M059J (cell line): ENCODE data around the gene MKRN2OS. TPM values are rescaled to one million over a fixed set of nuclear protein-coding genes. Genes with fewer than 3 reads are reported as not detected.
A peak's percentile ranks its signal among the peaks of the same experiment; 100 is the strongest.

Experiments used
- DNase-seq: peaks from one replicate; pipeline ENCODE4 v3.0.0-alpha.2; 2012; ENCODE audit warnings: low read depth
- total RNA-seq: library from RNA; depleted of rRNA; stranded (reverse); fragments of >200 nt; shearing (Covaris generic); gene quantifications from 2 replicates; pipeline ENCODE4 v1.2.3, GENCODE V29; 2014; rRNA removed

The MKRN2OS gene, protein sequence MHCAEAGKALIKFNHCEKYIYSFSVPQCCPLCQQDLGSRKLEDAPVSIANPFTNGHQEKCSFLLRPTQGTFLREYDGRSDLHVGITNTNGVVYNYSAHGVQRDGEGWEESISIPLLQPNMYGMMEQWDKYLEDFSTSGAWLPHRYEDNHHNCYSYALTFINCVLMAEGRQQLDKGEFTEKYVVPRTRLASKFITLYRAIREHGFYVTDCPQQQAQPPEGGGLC
- not detected in 2 replicates for total RNA-seq

GRCh38 chr3:12545473-12545791 is at the start of gene MKRN2OS:
Gene MKRN2OS, minus strand, starts transcription at chr3:12545499. Its CDS starts 35 bp downstream, at chr3:12545464.
- peak; percentile 18 for DNase-seq

DNA sequence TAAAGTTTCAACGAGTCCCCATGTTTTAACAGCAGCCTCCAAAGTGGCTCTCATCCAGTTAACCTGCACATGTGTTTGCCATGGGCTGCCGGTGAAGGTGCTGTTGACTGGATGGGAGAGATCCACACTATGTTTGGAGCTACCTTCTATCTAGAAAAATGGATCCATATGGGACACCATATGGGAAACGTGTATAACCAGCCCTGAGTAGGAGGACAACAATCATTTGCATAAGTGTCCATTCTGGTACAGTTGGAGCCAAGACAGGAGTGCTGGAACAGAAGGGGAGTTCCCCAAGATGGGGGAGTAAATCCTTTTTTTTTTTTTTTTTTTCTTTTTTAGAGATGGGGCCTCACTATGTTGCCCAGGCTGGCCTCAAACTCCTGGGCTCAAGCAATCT is 48.2 kb upstream of the MKRN2OS start:
- no peak for DNase-seq

GRCh38 chr3:12591997-12592715 is 46.9 kb upstream of the MKRN2OS start:
- DNase-seq: no peak

GRCh38 chr3:12591456-12591855 is 46.2 kb upstream of the MKRN2OS start:
- DNase-seq: no peak

DNA sequence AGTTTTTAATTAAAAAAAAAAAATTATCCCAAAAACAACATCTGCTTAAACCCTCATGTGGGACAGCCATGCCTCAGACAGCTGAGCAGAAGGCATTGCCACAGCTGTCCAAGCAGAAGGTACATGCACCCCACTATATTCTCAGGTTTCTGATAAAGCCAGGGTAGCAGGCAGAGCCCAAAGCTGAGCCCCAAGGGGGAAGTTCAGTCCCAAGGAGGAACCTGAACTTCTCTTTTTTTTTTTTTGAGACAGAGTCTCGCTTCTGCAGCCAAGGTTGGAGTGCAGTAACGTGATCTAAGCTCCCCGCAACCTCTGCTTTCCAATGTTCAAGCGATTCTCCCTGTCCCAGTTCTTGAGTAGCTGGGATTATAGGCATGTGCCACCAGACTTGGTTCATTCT is 44.8 kb upstream of the MKRN2OS start:
- DNase-seq: no peak

- peak; percentile 12 for DNase-seq
Observed at GRCh38 chr3:12588039-12589009, 43.0 kb upstream of the MKRN2OS start.

- DNase-seq: no peak
Observed at GRCh38 chr3:12586403-12586802, 41.1 kb upstream of the MKRN2OS start.

DNA sequence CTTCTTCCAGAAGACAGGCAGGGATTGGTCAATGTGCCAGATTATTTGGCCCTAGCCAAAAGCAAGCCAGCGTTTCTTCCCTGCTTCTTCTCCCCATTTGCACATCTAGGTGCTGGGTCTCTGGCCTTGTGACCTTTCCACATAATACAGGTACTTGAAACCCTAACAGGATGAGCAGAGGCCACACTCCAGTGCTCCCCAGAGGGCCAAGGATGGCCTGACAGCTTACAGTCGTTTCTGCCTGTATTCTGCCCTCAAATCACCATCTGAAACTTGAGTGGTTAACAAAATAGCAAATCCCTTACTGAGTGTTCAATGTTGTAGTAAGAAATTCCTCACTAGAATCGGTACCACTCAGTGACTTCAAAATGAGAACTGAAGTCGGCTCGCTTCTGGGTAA is 40.7 kb upstream of the MKRN2OS start:
- DNase-seq: no peak

GRCh38 chr3:12585181-12585580 is 39.9 kb upstream of the MKRN2OS start:
- no peak for DNase-seq

GRCh38 chr3:12584083-12584482 is 38.8 kb upstream of the MKRN2OS start:
- DNase-seq: no peak

- DNase-seq: no peak
Observed at GRCh38 chr3:12583280-12583679, 38.0 kb upstream of the MKRN2OS start.

- no peak for DNase-seq
Observed at GRCh38 chr3:12582730-12583129, 37.4 kb upstream of the MKRN2OS start.

DNA sequence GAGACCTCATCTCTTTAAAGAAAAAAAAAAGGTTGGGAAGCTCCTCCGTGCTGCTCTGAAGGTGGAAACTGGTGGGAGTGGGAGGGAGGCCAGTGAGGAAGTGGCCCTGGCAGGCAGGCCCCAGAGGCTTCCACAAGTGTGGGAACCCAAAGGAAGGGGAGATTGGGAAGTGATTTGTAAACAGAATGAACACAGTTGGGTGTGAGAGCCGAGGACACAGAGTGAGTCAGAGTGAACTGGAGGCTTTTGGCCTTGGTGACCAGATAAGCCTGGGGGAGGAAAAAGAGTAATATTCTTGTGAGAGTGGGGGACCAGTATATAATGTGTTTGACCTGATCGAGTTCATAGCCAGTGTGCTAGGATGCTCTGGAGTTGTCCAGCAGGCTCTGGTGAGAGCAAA is 34.6 kb upstream of the MKRN2OS start:
- peak; percentile 63 for DNase-seq

DNA sequence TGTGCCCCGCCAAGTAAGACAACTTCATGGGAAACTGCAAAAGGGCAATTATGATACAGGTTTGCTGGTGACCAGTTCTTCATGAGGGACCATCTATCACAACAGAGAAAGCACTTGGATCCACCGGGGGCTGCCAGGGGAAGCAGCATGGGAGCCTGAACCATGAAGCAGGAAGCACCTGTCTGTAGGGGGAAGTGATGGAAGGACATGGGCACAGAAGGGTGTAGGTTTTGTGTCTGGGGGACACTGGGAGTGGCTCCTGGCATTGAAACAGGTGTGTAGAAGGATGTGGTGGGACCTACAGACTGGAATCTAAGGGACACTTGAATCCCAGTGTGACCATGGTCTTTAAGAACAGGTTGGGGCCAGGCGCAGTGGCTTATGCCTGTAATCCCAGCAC is 34.2 kb upstream of the MKRN2OS start:
- no peak for DNase-seq

DNA sequence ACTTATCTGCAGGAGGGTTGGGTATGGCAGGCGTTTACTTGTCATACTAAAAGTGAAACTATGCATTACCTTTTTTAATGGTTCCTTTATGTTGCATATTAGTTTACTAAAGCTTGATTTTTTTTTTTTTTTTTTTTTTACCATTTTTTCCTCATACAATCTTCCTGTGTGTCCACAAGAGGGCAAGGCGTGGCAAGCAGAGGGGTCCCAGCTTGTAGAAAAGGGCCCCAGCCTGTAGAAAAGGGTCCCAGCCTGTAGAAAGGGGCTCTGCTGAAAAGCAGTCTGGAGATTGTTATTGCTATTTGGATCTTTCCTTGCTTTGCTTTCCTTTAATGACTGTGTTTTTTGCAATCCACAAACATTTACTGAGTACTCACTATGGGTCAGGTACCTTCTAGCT is 33.4 kb upstream of the MKRN2OS start:
- DNase-seq: no peak

- no peak for DNase-seq
Observed at GRCh38 chr3:12577379-12577778, 32.1 kb upstream of the MKRN2OS start.

DNA sequence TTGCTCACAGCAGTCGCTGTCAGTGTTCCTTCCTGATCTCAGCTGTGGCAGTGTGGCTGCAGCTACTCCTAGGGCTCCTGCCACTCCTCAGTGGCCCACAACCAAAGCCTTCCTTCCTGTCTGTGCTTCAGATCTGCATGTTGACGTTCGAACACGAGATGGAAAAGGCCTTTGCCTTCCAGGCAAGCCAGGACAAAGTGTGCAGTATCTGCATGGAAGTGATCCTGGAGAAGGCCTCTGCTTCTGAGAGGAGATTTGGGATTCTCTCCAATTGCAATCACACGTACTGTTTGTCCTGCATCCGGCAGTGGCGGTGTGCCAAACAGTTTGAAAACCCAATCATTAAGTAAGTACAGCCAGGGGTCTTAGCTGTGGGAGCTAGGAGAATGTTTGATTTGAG is 29.4 kb upstream of the MKRN2OS start:
- no peak for DNase-seq

DNA sequence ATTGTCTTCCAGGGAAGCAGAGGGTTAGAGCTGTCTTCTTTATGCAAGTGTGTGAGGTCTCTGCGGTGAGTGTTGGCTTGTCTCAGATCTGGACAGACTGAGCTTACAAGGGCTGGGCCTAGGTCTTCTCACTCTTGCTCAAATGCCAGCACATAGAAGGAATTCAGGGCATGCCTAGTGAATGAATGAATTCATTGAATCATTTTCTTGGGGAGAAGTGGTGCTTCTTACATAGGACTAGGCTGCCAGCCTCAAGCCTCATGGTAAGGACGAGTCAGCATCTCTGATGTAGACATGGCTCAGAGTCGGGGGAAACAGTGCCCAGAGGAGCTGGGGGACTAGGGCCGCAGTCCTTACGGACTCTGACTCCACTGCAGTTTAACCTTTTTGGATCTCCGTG is 28.8 kb upstream of the MKRN2OS start:
- no peak for DNase-seq

GRCh38 chr3:12571986-12572385 is 26.7 kb upstream of the MKRN2OS start:
- no peak for DNase-seq

- no peak for DNase-seq
Observed at GRCh38 chr3:12569836-12570235, 24.5 kb upstream of the MKRN2OS start.

GRCh38 chr3:12568747-12569146 is 23.4 kb upstream of the MKRN2OS start:
- DNase-seq: no peak

- DNase-seq: no peak
Observed at GRCh38 chr3:12566976-12567375, 21.7 kb upstream of the MKRN2OS start.

DNA sequence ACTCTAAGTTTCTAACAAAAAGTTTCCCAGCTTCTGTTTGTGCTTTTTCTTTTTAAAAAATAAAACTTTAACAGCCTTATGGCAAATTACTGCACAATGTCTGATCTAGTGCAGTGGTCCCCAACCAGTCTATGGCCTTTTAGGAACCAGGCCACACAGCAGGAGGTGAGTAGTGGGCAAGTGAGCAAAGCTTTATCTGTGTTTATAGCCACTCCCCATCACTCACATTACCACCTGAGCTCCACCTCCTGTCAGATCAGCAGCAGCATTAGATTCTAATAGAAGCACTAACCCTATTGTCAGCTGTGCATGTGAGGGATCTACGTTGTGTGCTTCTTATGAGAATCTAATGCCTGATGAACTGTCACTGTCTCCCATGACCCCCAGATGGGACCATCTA is 17.2 kb upstream of the MKRN2OS start:
- no peak for DNase-seq
